SIG-M5 (cell line): ENCODE measurements around the gene UACA.

ENCODE experiments used
- DNase-seq: peaks from one replicate; lab custom pipeline; 2025; lab: John Stamatoyannopoulos, UW

Gene UACA

DNA sequence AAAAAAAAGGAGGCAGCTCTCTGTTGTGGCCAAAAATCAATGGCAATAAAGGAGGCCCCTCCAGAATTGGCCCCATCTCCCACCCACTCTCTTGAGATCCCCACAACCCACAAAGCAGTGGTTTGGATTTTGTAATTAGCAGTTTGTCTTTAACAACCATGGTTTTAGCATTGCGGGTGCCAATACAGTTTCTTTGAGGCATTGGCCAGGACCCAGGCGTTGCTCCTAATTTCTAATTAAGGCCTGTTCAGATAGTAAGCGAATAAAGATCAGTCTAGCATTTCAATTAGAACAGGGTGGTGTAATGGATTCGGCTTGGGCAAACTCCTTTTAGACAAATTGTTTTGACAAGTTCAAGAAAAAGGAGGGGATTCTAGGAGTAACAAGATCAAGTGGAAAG, 23.6 kb upstream of the UACA start:
- no peak for DNase-seq

DNA sequence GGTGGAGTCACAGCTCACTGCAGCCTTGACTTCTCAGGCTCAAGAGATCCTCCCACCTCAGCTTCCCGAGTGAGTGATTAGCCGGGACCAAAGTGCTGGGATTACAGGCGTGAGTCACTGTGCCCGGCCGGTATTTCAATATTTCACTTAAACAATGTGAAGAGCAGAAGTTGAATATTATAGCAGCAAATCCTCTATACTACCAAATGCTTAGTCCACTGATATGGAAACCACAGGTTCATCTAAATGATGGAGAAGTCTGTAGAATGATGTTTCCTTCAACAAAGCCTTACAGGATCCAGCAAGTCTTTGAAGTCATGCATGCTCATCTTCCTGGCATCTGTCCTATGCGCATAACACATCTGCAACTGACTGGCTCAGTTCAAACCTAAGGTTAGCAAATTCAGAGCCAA, 20.3 kb upstream of the UACA start:
- DNase-seq: no peak

DNA sequence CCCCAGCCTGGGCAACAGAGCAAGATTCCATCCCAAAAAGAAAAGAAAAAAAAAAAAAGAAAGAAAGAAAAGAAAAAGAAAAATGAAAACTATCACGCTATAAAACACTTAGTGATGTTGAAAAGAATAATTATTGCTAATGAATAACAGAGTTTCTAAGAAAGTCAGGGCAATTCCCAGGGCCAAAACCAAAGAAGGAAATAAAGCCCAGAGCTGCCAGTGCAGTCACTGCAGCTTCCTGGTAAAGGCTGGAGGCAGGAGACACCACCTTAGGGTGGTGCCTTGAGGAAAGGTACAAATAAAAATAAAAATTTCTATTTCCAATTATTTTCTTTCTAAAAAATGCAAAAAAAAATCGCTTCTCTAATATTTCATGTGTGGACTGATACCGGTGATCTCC, 19.7 kb upstream of the UACA start:
- DNase-seq: no peak

DNA sequence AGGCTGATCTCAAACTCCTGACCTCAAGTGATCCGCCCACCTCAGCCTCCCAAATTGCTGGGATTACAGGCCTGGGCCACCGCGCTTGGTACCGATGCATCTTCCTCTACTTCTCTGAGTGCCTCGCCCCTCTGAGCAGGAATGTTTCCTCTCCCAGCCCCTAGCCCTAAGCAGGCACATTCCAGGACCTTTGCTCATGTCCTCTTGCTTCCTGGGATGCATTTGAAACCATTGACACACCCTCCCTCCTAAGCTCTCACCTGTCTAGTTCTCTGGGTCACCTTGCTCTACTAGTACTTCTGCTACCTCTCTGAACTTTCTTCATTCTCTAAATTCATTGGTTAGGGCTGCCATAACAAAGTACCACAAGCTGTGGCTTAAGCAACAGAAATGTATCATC, 17.9 kb upstream of the UACA start:
- no peak for DNase-seq

DNA sequence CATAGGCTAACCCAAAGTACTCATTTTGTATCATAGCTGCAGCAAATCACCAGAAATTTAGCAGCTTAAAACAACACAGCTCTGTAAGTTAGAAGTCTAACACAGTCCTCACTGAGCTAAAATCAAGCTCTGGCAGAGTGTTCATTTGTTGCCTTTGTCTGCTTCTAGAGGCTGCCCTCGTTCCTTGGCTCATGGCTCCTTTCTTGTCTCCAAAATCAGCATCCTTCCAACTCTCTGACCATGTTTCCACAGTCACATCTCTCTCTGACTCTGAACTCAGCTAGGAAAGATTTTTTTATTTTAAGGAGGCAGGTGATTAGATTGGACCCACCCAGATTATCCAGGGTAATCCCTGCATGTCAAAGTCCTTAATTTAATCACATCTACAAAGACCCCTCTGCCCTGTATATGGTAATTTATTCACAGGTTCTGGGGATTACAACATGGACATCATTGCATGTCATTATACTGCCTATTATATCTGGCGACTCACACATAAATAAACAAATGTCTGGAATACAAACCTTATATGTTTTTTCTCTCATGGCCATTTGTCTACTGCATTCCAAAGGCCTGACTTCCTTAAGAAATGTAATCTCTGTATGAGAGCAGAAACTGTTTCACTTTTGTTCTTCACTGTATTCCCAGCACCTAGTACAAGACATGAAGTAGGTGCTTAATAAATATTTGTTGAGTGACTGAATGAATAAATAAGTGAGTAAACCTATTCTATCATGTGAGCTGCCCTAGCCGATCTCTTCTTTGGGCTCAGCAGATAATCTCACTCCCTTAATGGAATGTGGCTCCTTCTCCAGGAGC, 15.1 kb upstream of the UACA start:
- no peak for DNase-seq

DNA sequence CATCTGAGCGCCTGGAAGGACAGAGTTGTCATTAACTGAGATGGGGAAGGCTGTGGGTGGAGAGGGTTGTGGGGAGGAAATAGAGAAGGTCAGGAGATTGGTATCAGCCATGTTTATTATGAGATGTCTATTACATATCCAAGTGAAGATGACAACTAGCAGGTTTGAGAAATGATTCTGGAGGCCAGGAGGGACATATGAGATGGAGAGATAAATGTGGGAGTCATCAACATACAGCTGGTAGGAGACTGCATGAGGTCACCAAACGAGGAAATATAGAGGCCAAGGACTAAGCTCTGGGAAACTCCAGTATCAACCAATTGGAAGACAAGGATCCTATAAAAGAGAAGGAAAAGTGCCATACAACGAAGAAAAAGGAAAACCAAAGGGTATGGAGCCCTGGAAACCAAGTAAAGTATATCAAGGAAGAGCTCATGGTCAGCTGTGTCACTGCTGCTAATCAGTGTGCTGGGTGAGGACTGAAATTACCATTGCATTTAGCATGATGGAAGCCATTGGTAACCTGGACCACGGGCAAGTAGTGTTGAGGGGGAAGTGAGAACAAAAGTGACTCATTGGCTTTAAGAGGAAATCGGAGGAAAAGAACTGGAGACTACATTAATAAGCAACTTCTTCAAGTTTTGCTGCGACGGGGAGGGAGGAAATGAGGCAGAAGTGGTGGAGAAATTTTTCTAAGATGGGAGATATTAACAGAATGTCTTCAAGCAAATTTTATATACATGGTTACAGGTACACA, 14.0 kb upstream of the UACA start:
- peak; percentile 48 for DNase-seq

DNA sequence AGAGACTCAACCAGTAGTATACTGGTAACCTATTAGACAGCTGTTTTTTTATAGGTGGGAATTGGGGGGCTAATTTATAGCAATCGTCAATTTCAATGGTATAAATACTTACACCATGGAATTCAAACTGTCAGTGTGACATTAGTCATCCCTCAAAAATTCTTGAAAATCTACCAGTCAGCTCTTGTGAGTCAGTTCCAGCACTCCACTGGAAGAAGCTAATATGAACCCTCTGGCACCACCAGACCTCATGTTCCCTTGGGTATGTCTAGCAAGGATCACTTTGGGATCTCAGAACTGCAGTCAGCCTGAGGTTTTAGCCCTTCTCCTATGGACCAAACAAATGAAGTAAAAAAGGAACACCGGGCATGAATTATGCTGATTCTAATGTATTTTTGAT, 11.8 kb upstream of the UACA start:
- no peak for DNase-seq

DNA sequence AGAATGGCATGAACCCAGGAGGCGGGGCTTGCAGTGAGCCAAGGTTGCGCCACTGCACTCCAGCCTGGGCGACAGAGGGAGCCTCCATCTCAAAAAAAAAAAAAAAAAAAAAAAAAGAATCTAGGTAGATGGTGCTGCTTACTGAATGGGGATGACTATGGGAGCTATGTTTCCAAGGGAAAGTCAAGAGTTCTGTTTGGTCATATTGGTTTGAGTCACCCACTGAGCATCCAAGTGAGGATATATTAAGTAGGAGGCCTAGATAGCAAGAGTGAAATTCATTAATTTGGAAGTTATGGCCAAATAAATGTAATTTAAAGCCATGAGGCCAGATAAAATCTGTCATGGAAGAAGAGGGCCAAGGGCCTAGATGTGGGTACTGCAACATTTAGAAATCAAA, 9.0 kb upstream of the UACA start:
- no peak for DNase-seq

DNA sequence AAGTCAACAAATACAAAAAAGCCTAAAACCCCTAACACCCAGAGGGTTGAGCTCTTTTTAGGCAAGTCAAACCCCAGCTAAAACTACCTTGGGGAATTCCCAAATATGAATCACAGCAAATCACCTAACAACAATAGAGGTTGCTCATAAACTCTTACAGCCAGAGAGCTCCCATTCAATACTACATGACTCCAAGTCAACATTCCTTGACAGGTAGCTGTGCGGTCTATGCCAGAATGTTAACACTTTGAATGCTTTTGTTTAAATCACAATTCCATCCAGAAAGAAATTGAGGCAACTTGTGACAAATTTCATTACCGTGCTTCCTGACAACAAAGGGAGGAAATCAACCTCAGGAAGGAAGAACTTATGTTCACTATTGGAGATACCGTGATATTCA, 7.5 kb upstream of the UACA start:
- DNase-seq: no peak

DNA sequence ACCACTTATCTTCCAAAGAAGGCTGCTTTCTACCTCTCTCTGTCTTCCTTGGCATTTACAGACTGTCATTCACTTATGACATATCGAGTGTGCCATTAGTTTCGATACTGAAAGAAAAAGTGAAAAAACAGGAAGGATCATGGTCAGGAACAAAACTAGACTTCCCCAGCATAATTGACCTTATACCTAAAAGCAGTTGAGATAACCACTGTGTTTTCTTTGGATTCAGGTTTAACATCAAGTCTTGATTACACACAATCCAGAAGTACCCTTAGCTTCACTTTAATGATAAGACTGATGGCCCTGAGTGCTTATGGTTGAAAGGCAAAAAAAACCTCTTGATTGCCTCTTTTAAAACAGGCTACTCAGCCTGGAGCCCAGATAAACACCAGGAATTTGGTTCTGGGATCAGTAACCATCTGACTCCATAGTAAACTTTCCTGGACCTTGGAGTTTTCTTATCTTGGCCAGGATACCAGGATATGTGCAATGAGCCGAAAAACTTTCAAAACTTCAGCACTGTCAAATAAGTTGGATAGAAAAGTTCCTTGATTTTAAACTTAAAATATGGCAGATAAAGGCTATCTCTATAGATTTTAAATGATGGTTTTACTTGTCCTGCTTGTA, 5.0 kb upstream of the UACA start:
- DNase-seq: no peak

DNA sequence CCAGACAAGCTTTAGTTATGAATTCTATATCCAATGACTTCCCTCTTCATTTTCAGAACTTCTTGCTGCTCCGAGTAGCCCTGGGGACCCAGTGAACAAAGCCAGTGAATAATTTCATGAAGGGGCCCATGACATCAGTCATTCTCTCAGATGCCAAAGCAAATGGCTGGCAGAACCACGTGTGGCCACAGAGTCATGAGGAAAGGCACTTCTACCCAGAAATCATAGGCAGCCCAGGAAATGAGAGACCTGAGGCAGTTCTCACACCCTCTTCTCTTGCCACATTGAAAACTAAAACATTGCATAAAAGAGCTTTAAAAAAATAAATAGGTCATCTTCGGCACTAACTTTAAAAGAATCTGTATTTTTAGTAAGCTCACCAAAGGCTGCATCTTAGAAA, 4.3 kb upstream of the UACA start:
- DNase-seq: no peak

DNA sequence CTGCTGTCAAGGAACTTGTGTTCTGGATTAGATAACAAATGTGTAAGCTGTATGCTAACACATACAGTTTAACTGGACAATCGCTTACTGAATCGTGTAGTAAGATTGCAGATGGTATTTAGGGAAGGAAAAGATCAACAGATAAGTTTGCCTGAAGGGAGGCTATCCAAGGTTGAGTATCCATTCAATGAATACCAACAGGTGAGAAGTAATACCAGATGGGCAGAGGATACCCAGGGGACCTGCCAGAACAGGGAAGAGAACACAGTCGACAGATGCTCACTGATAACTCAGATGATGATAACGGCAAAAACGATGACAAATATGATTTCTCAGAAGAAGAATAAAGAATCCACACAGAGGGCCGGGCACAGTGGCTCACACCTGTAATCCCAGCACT, 3.2 kb upstream of the UACA start:
- no peak for DNase-seq

DNA sequence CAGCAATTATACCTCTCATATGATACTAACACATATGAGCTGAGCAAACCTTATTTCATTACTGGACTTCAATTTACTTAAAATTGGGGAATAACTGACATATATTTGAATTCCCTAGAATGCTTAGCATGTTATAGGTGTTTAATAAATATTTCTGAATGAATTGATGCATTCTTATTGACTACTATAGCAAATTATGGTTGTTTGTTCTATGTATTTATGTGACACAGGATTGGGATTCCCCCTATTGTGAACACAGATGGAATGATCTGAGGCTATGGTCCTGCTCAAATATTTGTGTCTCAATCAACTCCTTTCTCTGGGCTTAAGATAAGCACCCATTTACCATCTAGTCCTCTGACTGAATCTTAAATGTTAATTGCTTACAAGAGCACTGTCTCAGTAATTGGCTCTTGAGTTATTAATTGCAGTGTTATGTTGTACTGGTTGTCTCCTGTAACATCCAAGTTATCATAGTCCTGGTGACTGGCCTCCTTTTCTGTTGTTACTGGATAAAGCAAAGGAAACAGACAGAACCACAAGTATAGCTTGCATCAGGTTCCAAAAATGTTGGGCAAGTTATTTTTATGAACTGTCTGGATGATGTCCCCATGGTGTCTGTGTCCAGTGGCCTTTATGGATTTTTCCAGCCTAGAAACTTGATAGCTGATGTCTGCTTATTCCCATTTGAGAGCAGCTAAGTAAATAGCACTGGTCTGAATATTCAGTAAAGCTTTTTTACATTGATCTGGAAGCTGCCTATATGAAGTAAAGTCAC, 2.3 kb upstream of the UACA start:
- no peak for DNase-seq

DNA sequence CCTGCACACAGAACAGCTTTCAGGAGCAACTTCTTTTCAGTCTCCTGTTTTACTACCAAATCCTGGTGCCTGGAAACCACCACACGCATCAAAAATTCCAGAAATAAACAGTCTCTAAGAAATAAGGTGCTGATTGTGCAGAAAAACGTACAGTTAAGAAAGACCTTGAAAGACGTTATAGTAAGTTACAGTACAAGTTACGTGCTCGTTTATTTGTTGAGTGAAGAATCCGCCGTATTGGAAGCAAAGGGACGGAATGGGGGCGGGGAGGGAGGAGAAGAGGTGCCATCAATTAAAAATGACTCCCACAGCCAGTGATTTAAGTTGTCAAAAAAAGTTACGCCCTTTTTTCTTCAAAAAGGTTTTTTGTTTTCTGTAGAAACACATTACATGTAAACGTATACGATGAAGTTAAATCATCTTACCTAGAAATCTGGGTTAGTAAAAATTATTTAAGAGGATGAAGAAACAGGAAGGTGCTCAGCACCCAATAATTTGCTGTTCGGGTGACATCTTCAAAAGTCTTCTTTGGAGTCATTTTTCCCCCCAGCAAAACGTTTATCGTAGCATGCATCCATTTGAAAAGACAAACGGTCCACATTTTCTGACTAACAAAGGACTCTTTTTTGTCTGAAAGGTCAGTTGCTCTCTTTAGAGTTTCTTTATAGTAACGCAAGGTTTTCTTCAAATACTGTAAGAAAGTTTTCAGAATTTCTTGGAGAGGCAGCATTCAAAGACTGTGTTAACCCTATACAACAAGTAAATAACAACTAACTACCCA, 782 bp upstream of the UACA start:
- DNase-seq: no peak

DNA sequence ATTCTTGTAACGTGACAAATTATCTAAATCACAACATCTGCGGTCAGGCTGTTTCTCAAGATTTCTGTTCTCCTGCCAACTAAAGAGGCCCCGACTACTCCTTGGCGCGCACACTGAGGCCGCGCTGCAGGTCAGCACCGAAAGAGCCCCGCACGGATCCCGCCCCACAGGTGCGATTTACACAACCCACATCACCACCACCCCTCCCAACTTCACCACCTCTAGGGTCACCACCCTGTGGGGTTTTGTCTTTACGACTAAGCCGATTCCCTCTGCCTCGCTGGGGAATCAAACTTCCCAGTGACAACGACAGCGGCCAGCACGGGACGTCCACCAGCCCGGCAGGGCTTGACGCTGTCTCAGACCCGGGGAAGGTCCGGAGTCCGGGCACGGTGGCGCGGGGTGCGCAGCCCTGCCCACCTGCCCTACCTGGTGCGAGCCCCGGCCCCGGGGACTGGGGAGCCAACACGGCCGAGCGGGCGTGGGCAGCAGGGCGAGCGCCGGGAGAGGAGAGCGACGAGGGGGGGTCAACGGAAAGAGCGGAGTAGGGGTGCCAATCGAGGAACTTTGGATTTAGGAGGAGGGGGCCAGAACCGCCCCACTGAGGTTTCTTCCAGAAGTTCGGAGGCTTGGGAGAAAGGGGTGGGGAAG, 764 bp downstream of the UACA start:
- DNase-seq: no peak

DNA sequence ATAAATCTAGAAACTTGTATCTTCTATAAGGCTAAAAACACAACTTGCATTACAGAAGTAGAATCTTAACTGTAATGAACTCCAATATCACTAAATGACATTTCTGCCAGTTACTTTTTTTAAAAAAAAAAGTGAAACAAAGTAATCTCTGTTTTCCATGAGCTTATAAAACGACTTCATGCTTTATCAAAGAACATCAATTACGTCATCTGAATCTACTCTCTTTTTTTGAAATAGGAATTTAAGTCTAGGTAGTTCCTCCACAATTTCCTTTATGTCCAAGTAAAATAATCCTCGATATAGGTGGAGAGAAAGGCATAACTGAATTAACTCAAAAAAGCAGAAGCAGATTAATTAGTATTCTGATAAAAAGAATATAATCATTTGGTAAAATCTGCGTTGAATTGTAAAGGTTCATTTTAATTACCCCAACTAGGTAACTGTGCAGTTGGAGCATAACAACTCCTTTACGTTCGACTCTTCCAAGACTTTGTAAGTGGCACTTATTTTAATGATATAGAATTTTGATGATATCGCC, 1.4 kb downstream of the UACA start:
- DNase-seq: no peak

DNA sequence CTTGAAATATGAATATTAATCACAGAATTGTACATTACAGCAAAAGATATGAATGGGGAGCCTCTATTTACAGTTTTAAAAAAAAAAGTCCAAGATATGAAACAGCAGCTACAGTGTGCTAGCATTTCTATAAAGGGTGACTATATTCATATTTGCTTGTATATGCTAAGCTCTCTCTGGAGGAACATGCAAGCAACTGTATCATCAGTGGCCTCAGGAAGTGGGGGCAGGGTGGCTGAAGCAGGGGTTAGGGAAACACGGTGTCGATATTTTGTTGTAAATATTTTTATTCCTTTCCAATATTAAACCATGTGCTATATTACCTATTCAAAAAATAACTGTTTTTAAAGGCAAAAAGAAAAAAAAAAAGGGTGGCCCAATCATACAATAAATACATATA, 2.3 kb downstream of the UACA start:
- DNase-seq: no peak

DNA sequence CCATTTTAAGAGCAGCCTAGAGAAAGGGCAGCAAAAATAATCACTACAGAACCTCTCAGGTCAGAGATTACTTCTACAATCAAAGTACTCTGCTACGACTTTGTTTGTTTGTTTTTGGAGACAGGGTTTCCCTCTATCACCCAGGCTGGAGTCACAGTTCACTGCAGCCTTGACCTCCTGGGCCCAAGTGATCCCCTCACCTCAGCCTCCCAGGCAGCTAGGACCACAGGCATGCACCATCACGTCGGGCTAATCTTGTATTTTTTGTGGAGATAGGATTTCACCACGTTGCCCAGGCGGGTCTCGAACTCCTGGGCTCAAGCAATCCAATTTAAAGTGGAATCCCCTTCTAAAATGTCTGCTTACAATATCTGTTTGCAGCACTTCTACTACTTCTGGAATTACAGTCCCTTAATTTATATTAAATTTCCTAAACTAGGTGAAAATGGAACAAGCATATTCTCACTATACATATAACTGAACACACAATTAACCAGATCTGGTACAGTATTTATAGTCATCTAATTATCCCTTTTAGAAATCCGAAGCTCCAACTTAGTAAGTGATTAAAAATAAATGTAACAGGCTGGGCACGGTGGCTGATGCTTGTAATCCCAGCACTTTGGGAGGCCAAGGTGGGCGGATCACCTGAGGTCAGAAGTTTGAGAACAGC, 4.4 kb downstream of the UACA start:
- no peak for DNase-seq

DNA sequence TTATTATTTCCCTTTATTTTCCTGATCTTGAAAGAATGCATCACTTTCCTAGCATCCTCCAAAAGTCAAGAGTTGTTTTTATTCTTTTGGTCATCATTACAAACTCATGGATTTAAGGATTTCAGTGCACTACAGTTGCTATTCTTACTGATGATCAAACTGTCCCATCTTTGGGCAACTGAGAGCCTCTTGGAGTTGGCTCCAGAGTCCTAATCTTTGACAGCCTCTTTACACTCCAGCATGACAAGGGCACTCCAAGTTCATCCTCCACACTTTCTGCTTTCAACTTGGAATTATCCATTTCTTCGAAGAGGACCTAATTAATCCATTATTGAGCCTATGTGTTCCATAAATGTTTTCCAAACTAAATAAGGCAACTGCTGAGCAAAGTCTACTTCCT, 5.7 kb downstream of the UACA start:
- DNase-seq: no peak

DNA sequence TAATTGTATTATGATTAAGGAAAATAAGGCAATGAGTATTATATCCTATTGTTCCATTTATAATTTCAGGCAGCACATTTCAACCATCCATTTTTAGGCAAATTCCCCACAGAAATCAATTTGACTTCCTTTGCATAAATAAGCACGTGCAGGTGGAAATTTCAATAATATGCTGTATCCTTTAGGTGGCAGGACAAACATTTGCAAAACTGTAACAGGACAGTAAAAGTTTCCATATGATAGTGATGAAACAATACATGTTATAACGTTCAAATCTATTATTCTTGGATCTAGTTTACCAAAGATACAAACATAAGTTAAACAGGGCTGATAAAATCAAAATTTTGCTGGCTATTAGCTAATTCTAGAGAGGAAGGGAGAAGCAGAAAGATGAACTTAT, 8.5 kb downstream of the UACA start:
- DNase-seq: no peak
